HG03175 (cell line): ENCODE data around the gene TTC39C.
"Not testable (repeated sequence)": the region's sequence is repeated elsewhere in the genome, so short reads cannot be mapped to it uniquely, and the experiment has no call there.

ENCODE experiments used
- ATAC-seq: cut with Tn5 transposase; IDR thresholded peaks from one replicate; pipeline ENCODE4 v1.9.1; 2021; ENCODE audit warnings: mild to moderate bottlenecking, moderate library complexity; ENCODE audit not compliant: unreplicated experiment

The TTC39C gene

DNA sequence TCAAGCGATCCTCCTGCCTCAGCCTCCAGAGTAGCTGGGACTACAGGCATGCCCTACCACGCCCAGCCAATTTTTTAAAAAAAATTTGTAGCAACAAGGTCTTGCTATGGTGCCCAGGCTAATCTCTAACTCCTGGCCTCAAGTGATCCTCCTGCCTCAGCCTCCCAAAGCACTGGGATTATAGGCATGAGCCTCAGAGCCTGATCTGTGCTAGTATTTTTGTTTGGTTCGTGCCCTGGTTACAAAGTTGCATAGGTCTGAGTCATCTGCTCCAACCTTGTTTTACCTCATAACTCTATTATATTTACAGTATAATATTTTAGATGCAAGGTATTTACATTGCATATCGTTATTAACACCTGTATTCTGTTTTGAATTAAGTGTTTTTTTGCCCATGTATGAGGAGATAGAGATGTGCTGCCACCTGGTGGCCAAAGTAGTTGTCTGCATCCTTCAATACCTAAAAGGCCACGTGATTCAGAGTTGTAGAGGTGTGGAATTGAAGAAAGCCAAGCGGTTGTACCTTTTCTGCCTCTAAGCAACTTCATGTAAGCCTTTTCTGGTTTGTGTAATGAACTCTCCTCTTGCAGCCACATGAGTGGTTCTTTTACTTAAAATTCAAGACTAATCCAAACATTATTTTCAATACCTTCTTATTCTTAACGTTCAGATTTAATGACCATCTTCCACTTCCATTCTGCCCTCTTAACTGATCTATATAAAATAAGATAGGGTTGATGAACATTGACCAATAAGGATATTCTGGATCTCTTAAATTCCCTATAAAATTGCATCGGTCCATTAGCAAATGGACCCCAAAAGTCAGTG, 104.4 kb downstream of the TTC39C start:
- peak; percentile 84 for ATAC-seq

- no peak for ATAC-seq
These were observed 106.1 kb downstream of the TTC39C start for GRCh38 chr18:24120676-24121075.

- ATAC-seq: no peak
These were observed 107.1 kb downstream of the TTC39C start for GRCh38 chr18:24121625-24122024.

DNA sequence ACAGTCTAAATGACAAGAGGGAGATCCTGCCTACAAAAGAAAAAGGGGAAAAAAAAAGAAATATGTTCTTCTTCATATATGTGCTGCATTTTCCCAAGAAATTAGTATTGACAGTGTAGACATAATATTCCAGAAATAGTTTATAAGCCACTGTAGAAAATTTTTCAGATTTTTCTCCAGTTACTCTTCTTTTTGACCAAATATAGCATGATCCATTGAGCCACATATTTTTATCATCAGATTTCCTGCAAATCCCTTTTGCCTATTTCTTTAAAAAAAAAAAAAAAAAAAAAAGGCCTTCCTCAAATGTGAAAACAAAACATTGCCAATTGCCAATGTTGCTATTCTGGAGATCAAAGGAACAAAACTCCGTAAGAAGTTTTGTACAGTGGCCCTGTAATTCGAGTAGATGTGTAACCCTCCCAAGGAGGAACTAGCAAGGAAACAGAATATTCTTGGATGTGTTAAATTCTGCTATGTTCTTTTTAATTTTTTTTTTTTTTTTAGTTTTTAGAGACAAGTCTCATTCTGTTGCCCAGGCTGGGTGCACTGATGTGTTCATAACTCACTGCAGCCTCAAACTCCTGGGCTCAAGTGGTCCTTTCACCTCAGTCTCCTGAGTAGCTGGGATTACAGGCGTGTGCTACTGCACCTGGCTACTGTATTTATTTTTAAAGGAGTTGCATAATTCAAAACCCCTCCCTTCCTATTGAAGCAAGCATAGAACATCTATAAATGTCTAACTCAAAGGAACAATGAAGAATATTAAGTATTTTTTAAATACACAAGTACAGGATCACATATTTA, 111.8 kb downstream of the TTC39C start:
- ATAC-seq: no peak

GRCh38 chr18:24127735-24128134, 113.2 kb downstream of the TTC39C start:
- ATAC-seq: no peak

DNA sequence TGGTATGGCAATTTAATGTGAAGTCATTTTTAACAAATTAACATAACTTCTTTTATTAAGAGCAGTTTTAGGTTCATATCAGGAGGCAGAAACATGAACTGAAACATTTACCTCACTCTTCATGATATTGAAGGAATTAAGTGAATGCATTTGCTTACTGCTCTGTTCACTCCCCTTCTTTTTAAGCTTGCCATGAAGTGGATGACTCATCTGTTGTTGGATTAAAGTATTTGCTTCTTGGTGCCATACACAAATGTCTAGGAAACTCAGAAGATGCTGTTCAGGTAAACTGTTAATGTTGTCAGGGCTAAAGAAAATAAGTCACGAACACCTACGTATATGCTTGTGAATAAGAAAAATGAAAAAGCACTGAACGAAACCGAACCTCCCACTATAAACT, 114.1 kb downstream of the TTC39C start:
- no peak for ATAC-seq

DNA sequence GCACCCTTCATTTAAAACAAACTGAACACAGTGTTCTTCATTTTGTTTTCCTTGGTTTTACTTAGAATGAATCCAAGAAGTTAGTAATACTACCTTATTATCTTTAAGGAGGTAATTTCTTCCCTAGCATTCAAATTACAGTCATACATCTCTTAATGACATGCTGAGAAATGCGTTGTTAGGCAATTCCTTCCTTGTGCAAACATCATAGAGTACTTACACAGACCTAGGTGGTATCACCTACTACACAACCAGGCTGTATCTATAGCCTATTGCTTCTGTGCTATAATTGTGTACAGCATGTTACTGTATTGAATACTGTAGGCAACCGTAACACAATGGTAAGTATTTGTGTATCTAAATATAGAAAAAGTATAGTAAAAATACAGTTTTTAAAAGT, 115.9 kb downstream of the TTC39C start:
- ATAC-seq: no peak

GRCh38 chr18:24136967-24137373, 122.4 kb downstream of the TTC39C start:
- ATAC-seq: no peak

DNA sequence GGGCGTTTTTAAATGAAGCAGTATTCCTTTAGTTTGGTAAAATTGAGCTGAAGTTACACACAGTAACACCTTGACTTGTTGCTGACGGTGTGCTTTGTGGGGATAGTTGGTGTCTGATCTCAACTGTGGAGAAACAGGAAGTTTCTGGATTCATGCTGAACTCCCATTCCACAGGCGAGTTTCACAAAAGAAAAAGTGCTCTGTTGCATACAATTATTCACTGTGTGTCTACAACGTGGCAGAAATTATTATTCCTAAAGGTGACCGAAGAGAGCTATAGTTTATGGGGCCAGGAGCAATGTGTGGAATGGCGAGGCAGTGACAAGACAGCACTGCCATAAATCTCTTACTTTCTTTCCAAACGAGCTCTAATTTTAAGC, 123.8 kb downstream of the TTC39C start:
- ATAC-seq: no peak

GRCh38 chr18:24138789-24139616, 124.4 kb downstream of the TTC39C start, which contains the start of gene CABYR:
Gene CABYR (plus strand): TSS chr18:24139062. CDS start chr18:24143115, 4,053 bp downstream.
- ATAC-seq: peak; percentile 96

- ATAC-seq: no peak
These were observed 126.1 kb downstream of the TTC39C start for GRCh38 chr18:24140697-24141096.

DNA sequence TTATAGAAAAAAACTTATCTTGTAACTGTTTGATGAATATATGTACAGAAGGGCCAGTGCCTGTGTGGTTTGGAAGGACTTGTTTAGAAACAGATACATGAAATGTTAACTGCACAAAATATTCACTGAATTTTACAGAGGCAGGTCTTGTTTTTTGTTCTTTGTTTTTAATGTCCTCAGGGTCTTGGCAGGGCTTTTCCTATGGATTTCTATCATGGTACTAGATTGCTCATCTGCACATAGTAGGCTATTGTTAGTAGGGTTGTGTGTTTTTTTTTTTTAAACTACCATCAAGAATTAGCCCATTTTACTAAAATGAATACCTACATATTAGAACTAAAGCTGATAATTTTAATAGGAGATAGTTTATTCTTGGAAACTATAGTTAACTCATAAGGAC, 127.8 kb downstream of the TTC39C start:
- ATAC-seq: no peak

DNA sequence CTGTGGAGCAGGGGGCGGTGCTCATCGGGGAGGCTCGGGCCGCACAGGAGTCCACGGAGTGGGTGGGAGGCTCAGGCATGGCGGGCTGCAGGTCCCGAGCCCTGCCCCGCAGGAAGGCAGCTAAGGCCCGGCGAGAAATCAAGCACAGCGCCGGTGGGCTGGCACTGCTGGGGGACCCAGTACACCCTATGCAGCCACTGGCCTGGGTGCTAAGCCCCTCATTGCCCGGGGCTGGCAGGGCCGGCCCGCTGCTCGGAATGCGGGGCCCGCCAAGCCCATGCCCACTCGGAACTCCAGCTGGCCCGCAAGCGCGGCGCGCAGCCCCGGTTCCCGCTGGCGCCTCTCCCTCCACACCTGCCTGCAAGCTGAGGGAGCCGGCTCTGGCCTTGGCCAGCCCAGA, 135.0 kb downstream of the TTC39C start:
- ATAC-seq: not testable (repeated sequence)

- no peak for ATAC-seq
These were observed 138.8 kb downstream of the TTC39C start for GRCh38 chr18:24153397-24153796.

GRCh38 chr18:24157855-24158254, 143.3 kb downstream of the TTC39C start:
- ATAC-seq: no peak

DNA sequence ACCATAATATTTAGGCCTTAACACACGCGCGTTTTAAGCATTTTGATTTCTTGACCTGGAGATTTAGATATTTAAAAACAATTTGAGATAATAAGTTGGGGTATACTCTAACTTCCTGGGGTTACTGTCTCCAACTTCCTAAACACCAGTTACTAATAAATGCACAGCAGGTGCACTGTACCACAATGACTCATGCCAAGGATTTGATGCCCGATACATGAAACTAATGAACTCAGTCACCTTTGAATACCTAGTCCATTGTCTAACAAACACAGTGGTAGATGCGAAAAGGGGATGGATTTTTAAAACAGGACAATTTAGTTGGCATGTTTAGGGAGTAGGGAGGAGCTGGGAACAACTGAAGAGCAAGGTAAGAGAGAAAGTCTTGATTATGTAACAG, 145.5 kb downstream of the TTC39C start:
- ATAC-seq: no peak

DNA sequence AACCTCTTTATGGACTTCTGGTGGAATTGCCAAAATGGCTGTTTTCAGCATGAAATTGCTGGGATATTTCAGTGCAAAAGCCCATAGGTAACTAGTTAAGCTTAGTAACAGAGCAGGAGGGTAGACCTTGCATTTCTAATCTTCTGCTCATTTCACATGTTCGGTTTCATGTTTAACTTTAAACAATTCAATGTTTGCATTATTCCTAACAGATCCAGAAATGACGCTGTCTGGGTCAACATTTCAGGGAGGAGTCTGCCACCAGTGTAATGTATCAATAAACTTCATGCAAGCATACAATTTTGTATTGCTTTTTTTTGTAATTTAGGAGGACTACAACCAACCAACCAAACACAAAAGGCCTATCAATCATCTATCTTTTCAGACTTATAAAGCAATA, 146.8 kb downstream of the TTC39C start:
- ATAC-seq: no peak

DNA sequence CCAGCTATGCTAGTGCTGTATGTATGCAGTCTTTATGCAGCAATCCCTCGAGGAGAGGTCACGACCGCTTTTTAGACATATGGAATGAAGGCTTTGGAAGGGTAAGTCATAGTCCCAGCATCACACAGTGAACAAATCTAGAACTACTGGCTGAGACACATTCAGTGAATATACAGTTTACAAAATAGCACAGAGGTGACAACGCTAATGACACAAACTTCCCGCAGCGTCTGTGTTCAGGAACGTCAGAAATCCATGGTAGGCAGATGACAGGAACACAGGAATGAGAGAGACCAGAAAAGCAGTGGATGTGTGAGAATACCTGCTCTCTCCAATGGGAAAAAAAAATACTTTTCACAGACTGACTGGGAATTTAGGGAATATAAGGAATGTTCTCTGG, 153.9 kb downstream of the TTC39C start:
- ATAC-seq: no peak

DNA sequence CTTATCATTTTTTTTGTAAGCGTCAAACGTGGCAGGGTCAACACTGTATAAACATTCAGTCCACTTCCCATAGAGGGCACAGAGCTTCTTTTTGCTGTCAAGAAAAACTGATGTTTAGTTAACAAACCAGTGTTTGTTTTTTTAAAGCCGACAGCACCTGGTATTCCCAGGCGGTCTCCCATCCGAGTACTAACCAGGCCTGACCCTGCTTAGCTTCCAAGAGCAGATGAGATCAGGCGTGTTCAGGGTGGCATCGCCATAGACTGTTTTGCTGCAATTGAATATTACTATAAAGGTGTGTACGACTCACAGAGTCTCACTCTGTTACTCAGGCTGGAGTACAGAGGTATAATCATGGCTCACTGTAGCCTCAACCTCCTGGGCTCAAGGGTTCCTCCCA, 155.8 kb downstream of the TTC39C start:
- no peak for ATAC-seq

- no peak for ATAC-seq
These were observed 159.4 kb downstream of the TTC39C start for GRCh38 chr18:24173997-24174396.

GRCh38 chr18:24176727-24177416, 162.3 kb downstream of the TTC39C start:
- peak; percentile 87 for ATAC-seq
